ENCODE results near the gene C16orf92.

- TF ChIP-seq KAT2B (IDR thresholded peaks at IDR 0.05; ENCODE audit: borderline replicate concordance, low read depth, low read length) (no peak), CTCF (CRISPR knock-in tag; IDR thresholded peaks at IDR 0.05) (no peak), ZNF124 (CRISPR knock-in tag; IDR thresholded peaks at IDR 0.05) (no peak; the same call in 1 of the 2 replicates), POLR2G (IDR thresholded peaks at IDR 0.05; ENCODE audit: low read depth, low read length) (no peak)
Measured at GRCh38 chr16:30063278-30063892, 40.4 kb downstream of the C16orf92 start.
